ENCODE results near the gene NNT. TPM values are rescaled to one million over a fixed set of nuclear protein-coding genes. Genes with fewer than 3 reads are reported as not detected.

NNT gene
- total RNA-seq, 4 donors from 2014 or later = 21.9 to 93.0 (median 48.8) TPM

GRCh38 chr5:43699910-43700309 is 96.9 kb downstream of the NNT start:
- no peak for DNase-seq
- intact Hi-C loops (cut with DNase I; ENCODE audit: low total_unique reads) = no loop called here
- WGBS, 2 donors (ENCODE audit: low coverage in 1 of 2) = 80 to 86% methylated on average over 1 of the region's 1 CpG
- Histone ChIP-seq H3K27me3 (no peaks in the 10 kb centered on the region), H3K27ac (no peak overlapping the region), H3K36me3 (peaks cover 0 to 15% (median 4%) of the 10 kb centered on the region in 4 donors), H3K4me1 (no peaks in the 10 kb centered on the region), H3K4me3 (no peak overlapping the region), H3K9me3 (no peaks in the 10 kb centered on the region)
- in situ Hi-C loops (cut with MboI; ENCODE audit: low pct_ligation_motif_present in 1 of 4, low pct_unique_long_range_greater_than_20kb in 1 of 4, low sequenced_read_pairs in 3 of 4) = no loop called here
- TF ChIP-seq, protein P1, sequence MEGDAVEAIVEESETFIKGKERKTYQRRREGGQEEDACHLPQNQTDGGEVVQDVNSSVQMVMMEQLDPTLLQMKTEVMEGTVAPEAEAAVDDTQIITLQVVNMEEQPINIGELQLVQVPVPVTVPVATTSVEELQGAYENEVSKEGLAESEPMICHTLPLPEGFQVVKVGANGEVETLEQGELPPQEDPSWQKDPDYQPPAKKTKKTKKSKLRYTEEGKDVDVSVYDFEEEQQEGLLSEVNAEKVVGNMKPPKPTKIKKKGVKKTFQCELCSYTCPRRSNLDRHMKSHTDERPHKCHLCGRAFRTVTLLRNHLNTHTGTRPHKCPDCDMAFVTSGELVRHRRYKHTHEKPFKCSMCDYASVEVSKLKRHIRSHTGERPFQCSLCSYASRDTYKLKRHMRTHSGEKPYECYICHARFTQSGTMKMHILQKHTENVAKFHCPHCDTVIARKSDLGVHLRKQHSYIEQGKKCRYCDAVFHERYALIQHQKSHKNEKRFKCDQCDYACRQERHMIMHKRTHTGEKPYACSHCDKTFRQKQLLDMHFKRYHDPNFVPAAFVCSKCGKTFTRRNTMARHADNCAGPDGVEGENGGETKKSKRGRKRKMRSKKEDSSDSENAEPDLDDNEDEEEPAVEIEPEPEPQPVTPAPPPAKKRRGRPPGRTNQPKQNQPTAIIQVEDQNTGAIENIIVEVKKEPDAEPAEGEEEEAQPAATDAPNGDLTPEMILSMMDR (IDR thresholded peaks at IDR 0.05) = no peak
- no peak for TF ChIP-seq EP300 (IDR thresholded peaks at IDR 0.05; ENCODE audit: low read depth)
- no peak for TF ChIP-seq POLR2A (IDR thresholded peaks at IDR 0.05)
- no peak for TF ChIP-seq POLR2AphosphoS5 (IDR thresholded peaks at IDR 0.05)

GRCh38 chr5:43700601-43701000 is 97.6 kb downstream of the NNT start:
- intact Hi-C loops (cut with DNase I; ENCODE audit: low total_unique reads) = no loop called here
- WGBS, 2 donors (ENCODE audit: low coverage in 1 of 2) = 87 to 100% methylated on average over 2 of the region's 2 CpGs
- Histone ChIP-seq H3K36me3 (peaks cover 0 to 10% (median 4%) of the 10 kb centered on the region in 4 donors), H3K27ac (no peak overlapping the region), H3K27me3 (no peaks in the 10 kb centered on the region), H3K4me1 (no peaks in the 10 kb centered on the region), H3K9me3 (no peaks in the 10 kb centered on the region), H3K4me3 (no peak overlapping the region)
- in situ Hi-C loops (cut with MboI; ENCODE audit: low pct_ligation_motif_present in 1 of 4, low pct_unique_long_range_greater_than_20kb in 1 of 4, low sequenced_read_pairs in 3 of 4) = no loop called here
- DNase-seq = no peak
- TF ChIP-seq, protein P1 (IDR thresholded peaks at IDR 0.05) = no peak
- TF ChIP-seq POLR2AphosphoS5 (IDR thresholded peaks at IDR 0.05) = no peak
- TF ChIP-seq EP300 (IDR thresholded peaks at IDR 0.05; ENCODE audit: low read depth) = no peak
- no peak for TF ChIP-seq POLR2A (IDR thresholded peaks at IDR 0.05)

DNA sequence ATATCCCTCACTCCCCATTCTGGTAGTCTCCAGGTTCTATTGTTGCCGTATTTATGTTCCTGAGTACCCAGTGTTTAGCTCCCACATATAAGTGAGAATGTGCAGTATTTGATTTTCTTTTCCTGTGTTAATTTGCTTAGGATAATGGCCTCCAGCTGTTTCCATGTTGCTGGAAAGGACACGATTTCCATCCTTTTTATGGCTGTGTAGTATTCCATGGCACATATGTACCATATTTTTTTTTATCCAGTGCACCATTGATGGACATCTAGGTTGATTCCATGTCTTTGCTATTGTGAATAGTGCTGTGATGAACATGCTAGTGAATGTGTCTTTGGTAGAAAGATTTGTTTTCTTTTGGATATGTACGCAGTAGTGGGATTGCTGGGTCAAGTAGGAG is 98.2 kb downstream of the NNT start:
- H3K27ac ChIP-seq = no peak overlapping the region
- H3K36me3 ChIP-seq = peaks cover 0 to 9% (median 4%) of the 10 kb centered on the region in 4 donors
- intact Hi-C loops (cut with DNase I; ENCODE audit: low total_unique reads) (no loop called here), in situ Hi-C loops (cut with MboI; ENCODE audit: low pct_ligation_motif_present in 1 of 4, low pct_unique_long_range_greater_than_20kb in 1 of 4, low sequenced_read_pairs in 3 of 4) (no loop called here)
- no peaks in the 10 kb centered on the region for H3K27me3 ChIP-seq
- 95 to 97% methylated on average over 3 of the region's 3 CpGs for WGBS, 2 donors (ENCODE audit: low coverage in 1 of 2)
- no peaks in the 10 kb centered on the region for H3K9me3 ChIP-seq
- TF ChIP-seq EP300 (IDR thresholded peaks at IDR 0.05; ENCODE audit: low read depth) (no peak), POLR2A (IDR thresholded peaks at IDR 0.05) (no peak), POLR2AphosphoS5 (IDR thresholded peaks at IDR 0.05) (no peak)
- TF ChIP-seq, protein P1 (IDR thresholded peaks at IDR 0.05) = no peak
- H3K4me1 ChIP-seq = no peaks in the 10 kb centered on the region
- no peak overlapping the region for H3K4me3 ChIP-seq
- no peak for DNase-seq

- no peaks in the 10 kb centered on the region for H3K9me3 ChIP-seq
- no peaks in the 10 kb centered on the region for H3K27me3 ChIP-seq
- H3K27ac ChIP-seq = no peak overlapping the region
- H3K36me3 ChIP-seq = peaks cover 0 to 9% (median 2%) of the 10 kb centered on the region in 4 donors
- intact Hi-C loops (cut with DNase I; ENCODE audit: low total_unique reads) (no loop called here), in situ Hi-C loops (cut with MboI; ENCODE audit: low pct_ligation_motif_present in 1 of 4, low pct_unique_long_range_greater_than_20kb in 1 of 4, low sequenced_read_pairs in 3 of 4) (no loop called here)
- 96 to 100% methylated on average over 2 of the region's 2 CpGs for WGBS, 2 donors (ENCODE audit: low coverage in 1 of 2)
- TF ChIP-seq, protein P1 (IDR thresholded peaks at IDR 0.05) = no peak
- no peak for TF ChIP-seq POLR2A (IDR thresholded peaks at IDR 0.05)
- TF ChIP-seq POLR2AphosphoS5 (IDR thresholded peaks at IDR 0.05) = no peak
- TF ChIP-seq EP300 (IDR thresholded peaks at IDR 0.05; ENCODE audit: low read depth) = no peak
- H3K4me3 ChIP-seq = no peak overlapping the region
- DNase-seq = no peak
- no peaks in the 10 kb centered on the region for H3K4me1 ChIP-seq
Observed at GRCh38 chr5:43702293-43702692, 99.3 kb downstream of the NNT start.
